ENCODE results near the gene TEN1.
"Not testable (repeated sequence)": the region's sequence is repeated elsewhere in the genome, so short reads cannot be mapped to it uniquely, and the experiment has no call there.

Gene TEN1

GRCh38 chr17:76036497-76037261 lies 57.6 kb downstream of the TEN1 start:
- DNase-seq, result no peak

DNA sequence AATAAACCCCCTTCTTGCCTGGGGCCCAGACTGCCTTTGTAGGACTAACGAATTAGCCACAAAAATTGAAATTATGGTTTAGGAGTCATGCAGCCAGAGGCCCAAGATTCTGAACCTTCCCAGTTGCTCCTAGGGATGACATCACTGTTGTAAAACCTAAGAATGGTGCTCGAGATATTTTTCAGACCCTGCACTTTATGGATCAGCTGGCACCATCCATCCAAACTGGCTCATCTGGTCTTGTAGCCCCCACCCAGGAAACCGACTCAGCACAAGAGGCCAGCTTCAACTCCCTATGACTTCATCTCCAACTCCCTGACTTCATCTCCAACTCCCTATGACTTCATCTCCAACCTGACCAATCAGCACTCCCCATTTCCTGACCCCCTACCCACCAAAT lies 59.0 kb downstream of the TEN1 start:
- DNase-seq, result no peak
- TF ChIP-seq POLR2A (IDR thresholded peaks at IDR 0.05; ENCODE audit: low read length), result no peak
- no peak for TF ChIP-seq GATA1 (IDR thresholded peaks at IDR 0.05; ENCODE audit: low read depth, low read length)

More at GRCh38 chr17:76036497-76037261, 57.6 kb downstream of the TEN1 start:
- TF ChIP-seq POLR2A (IDR thresholded peaks at IDR 0.05; ENCODE audit: low read length) (no peak), GATA1 (IDR thresholded peaks at IDR 0.05; ENCODE audit: low read depth, low read length) (no peak)

DNA sequence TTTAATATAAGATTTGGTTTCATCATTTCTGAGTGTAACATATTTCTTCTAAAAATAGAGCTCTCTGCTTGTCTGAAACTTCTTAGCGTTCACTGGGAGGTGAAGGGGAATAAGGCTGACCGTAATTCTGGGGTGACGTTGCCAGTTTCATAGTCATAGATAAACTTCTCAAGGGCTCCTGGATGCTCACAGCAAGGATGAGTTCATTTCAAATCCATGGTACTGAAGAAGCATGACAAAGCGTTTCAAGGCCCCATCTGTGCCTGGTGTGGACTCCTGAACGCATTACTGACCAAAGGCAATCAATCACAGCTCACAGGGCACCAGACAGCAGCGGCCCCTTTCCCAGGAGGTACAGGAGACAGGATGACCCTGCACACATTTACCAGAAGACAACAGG lies 60.1 kb downstream of the TEN1 start:
- TF ChIP-seq POLR2A (IDR thresholded peaks at IDR 0.05; ENCODE audit: low read length) (no peak), GATA1 (IDR thresholded peaks at IDR 0.05; ENCODE audit: low read depth, low read length) (no peak)

DNA sequence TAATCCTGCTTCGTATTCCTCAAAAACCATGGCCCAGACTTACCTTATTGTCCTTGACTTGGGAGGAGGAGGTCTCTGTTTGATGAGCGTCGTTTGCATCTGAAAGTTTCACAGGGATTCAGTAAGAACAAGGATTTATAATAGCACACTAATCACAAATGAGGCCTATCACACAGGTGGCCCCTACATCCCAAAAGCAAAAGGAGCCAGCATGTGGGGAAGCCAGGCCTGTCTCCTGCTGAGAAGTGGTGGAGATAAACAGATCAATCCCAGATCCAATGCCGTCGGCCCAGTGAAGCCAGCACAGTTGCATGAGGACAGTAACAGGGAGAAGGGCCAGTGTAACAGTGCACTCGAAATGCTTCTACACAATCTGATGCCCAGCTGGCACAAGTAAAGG lies 61.3 kb downstream of the TEN1 start:
- TF ChIP-seq POLR2A (IDR thresholded peaks at IDR 0.05; ENCODE audit: low read length), result no peak
- DNase-seq, result no peak

More for the DNA sequence above, 60.1 kb downstream of the TEN1 start:
- no peak for DNase-seq

- not testable (repeated sequence) for DNase-seq
Measured at GRCh38 chr17:76042868-76043267, 63.8 kb downstream of the TEN1 start.

DNA sequence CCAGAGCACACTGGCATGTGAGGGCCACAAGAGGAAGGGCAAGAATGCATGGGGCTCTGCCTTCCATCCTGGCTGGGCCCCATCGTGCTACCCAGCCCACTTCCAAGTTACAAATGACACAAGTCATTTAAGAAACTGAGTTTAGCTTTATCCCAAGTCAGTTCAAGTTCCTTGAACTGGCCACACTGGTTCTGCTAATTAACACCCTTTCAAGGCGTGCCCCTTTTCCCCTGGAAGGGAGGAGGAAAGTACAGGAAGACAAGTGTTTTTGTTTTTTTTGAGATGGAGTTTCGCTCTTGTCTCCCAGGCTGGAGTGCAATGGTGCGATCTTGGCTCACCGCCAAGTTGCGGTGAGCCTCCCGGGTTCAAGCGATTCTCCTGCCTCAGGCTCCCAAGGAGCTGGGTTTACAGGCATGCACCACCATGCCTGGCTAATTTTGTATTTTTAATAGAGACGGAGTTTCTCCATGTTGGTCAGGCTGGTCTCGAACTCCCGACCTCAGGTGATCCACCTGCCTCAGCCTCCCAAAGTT lies 65.5 kb downstream of the TEN1 start:
- not testable (repeated sequence) for DNase-seq

DNA sequence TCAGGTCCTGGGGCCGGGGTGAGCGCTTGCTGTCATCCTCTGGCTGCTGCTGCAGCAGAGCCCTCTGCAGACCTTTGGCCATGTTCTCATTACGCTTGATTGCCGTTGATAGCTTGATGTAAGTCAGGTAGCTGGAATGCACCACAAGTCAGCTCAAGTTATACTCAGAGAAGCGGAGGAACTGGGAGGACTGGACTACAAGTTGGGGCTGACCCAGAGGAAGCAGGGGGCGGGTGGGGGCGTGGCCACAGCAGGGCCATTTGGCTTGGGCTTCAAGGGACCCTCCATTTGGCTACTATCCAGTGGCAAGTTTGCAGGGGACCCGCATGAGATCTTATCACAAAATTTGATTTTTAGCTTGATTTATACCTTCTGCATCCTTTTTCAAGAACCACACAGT lies 67.0 kb downstream of the TEN1 start:
- TF ChIP-seq GATA1 (IDR thresholded peaks at IDR 0.05; ENCODE audit: low read depth, low read length), result no peak
- TF ChIP-seq POLR2A (IDR thresholded peaks at IDR 0.05; ENCODE audit: low read length), result no peak
- no peak for DNase-seq

- TF ChIP-seq POLR2A (IDR thresholded peaks at IDR 0.05; ENCODE audit: low read length) (no peak), GATA1 (IDR thresholded peaks at IDR 0.05; ENCODE audit: low read depth, low read length) (no peak)
Measured at GRCh38 chr17:76048025-76048605, 69.1 kb downstream of the TEN1 start.

DNA sequence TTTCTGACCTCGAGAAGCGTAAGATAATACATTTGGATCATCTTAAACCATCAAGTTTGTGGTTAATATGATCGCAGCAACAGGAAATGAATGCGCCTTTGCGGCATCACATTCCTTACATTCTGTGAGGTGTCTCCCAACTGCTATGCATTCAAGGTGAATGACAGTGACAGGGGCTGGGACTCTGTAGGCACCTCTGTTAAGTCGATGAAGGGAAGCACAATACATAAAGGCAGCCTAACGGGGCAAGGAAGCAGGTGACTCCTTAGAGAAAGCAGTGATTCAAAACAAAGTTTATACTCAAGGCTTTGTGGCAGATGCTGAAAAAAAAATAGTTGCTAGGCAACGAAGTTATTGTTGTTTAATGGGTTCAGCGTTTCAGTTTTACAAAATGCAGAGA lies 69.7 kb downstream of the TEN1 start:
- no peak for DNase-seq
- TF ChIP-seq GATA1 (IDR thresholded peaks at IDR 0.05; ENCODE audit: low read depth, low read length) (no peak), POLR2A (IDR thresholded peaks at IDR 0.05; ENCODE audit: low read length) (no peak)

More at GRCh38 chr17:76048025-76048605, 69.1 kb downstream of the TEN1 start:
- DNase-seq, result no peak

DNA sequence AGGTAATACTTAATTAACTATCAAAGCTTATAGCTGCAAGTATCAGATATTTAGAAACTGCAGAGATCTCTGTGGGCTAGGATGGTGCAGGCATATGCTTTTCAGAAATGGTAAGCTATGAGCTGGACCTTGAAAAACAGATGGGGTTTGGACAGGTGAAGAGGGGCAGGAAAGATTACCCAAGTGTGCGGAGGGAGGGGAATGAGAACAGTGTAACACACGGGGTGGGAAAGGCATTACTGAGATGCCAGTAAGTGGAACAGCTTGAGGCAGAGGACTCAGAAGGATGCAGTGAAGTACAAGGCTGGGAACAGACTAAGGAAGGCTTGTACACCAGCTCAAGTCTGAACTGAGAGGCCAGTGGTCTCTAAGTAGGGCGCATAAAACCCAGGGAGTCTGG lies 70.2 kb downstream of the TEN1 start:
- TF ChIP-seq GATA1 (IDR thresholded peaks at IDR 0.05; ENCODE audit: low read depth, low read length) (no peak), POLR2A (IDR thresholded peaks at IDR 0.05; ENCODE audit: low read length) (no peak)
- no peak for DNase-seq

DNA sequence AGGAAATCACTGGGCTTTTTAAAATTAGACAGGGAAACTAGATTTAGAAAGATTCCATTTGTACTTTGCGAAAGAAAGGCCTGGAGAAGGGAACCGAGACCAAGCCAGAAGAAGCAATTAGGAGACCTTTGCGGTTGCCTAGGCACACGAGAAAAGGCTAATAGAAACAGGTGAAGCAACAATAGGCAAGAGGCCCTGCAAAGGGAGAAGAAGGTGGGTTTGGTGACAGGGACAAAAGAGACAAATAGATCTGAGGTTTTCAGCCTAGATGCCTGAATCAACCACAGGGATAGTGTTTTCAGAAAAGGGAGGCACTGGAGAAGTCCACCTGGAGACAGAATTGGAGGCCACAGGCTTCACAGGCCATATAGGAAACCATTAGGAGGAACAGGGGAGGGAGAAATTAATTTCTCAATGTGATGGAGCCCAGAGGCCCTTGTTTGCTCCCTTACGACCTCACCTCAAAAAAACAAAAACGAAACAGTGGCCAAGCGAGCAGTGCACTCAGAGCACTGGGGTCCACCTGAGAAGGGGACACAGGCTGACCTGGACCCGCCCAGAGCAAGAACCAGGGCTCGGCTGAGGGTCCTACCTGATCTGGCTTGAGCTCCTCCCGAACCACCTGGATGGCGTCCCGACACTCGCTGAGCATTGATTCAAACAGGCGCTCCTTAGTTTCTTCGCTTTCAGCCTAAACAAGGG lies 70.9 kb downstream of the TEN1 start:
- TF ChIP-seq POLR2A (IDR thresholded peaks at IDR 0.05; ENCODE audit: low read length) (no peak), GATA1 (IDR thresholded peaks at IDR 0.05; ENCODE audit: low read depth, low read length) (no peak)
- DNase-seq, result no peak
